ENCODE data around the gene HADHA. TPM values are rescaled to one million over a fixed set of nuclear protein-coding genes. Genes with fewer than 3 reads are reported as not detected.

Gene HADHA
- 144 and 159 TPM in 2 replicates for total RNA-seq

DNA sequence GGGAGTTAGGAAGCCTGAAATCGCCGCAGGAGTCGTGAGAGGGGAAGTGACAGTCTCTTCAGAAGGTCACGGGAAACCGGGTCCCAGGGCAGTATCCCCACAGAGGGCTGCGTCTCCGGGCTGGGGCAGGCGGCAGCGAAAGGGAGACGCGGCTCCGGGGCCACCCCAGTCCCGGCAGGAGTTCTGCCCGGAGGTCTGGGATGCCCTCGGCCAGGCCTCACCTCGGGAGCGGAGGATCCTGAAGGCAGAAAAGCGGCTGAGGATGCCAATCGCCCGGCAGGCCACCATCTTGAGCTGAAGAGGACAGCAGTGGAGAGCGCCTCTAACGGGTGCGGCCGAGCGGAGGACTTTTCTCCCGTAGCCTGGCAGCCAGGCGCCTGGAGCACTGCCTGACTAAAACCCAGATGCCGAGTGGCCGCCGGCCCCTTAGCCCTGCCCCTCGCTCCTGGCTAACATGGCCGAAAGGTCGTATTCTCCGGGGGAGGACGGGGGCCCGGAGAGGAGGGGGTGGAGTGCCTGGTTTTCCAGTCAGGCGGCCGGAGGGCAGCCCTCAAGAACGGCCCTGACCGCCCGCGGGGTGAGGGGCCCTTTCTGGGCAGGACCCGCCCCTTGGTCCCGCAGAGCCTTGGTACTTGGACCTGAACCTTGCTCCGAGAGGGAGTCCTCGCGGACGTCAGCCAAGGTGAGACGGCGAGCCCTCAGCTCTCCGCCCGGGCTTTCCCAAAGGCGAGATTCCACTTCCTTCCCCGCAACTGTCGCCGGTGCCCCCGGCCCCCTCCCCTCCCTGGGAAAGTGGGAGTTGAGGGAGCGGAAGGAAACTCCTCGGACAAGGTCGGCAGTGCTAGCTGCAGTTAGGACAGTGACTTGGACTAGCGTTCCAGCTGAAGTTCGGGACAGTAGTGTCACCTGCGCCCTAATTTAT, at the start of gene HADHA, which contains the start of gene HADHB:
Gene HADHA (minus strand): TSS at position 324 of the 922 bp plus-strand sequence. CDS start 36 bp downstream, at position 288.
Gene HADHB (plus strand): TSS at position 631 of the 922 bp plus-strand sequence. CDS start 9,316 bp downstream, outside the sequence.

GRCh38 chr2:26172871-26173775, 71.3 kb downstream of the HADHA start, which contains the start of gene GAREM2:
Gene GAREM2 (plus strand): TSS chr2:26173088. CDS start chr2:26173221, 133 bp downstream.

Other genes with a start within 250 kb of the HADHA start
- 93.2 and 93.3 TPM in 2 replicates for gene RAB10, start 210.5 kb downstream of the HADHA start, total RNA-seq
- 0.20 and 0.25 TPM in 2 replicates for gene GAREM2, start 71.5 kb downstream of the HADHA start, total RNA-seq
- 83.3 and 96.9 TPM in 2 replicates for gene HADHB, start 307 bp upstream of the HADHA start, total RNA-seq
- gene SELENOI, start 101.5 kb upstream of the HADHA start, total RNA-seq = 10.1 and 10.5 TPM in 2 replicates
- 0.05 and 0.20 TPM in 2 replicates for gene ADGRF3, start 102.2 kb upstream of the HADHA start, total RNA-seq
- 0.13 TPM in 1 of 2 replicates, not detected in the other for gene DRC1, start 157.3 kb upstream of the HADHA start, total RNA-seq
- 1.3 TPM in 2 replicates for gene OTOF, start 233.5 kb upstream of the HADHA start, total RNA-seq

All from mammary microvascular endothelial cell (primary cell).